ENCODE data around the gene CCL27. TPM values are rescaled to one million over a fixed set of nuclear protein-coding genes. Genes with fewer than 3 reads are reported as not detected.
A peak's percentile ranks its signal among the peaks of the same experiment; 100 is the strongest.

Gene CCL27
- total RNA-seq, 1 donor from 2014 or later: not detected

DNA sequence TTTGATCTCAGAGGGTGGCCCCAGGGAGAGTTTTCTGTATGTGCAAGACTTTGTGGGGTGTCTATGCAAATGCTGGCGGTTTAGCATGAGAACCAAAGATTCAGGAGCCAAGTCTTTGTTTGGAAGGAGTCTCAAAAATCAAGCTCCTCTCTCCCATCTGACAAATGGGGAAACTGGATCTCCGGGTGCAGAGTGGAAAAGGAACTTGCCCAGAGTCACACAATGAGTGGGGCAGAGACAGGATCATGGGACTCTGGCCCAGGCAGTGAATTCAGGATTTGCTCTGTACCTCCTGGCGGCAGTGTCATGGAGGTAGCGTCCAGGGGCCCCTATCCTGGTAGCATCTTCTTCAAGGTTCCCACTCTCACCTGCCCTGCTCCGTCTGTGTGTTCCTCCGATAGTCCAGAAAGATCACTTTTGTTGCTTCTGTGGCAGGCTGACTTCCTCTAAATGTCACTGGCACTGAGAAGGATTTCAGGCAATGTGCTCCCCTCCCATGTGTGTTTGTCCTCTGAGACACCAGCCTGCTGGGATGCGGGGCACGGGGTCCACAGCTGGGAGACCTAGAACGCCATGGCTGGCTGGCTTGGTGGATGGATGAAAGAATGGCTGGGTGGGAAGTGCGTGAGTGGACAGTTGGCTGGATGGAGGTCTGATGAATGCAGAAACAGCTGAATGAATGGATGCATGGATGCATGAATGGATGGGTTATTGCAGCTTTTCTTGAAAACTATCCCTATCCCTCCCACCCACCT, 25.0 kb upstream of the CCL27 start:
- TF ChIP-seq, protein P1, sequence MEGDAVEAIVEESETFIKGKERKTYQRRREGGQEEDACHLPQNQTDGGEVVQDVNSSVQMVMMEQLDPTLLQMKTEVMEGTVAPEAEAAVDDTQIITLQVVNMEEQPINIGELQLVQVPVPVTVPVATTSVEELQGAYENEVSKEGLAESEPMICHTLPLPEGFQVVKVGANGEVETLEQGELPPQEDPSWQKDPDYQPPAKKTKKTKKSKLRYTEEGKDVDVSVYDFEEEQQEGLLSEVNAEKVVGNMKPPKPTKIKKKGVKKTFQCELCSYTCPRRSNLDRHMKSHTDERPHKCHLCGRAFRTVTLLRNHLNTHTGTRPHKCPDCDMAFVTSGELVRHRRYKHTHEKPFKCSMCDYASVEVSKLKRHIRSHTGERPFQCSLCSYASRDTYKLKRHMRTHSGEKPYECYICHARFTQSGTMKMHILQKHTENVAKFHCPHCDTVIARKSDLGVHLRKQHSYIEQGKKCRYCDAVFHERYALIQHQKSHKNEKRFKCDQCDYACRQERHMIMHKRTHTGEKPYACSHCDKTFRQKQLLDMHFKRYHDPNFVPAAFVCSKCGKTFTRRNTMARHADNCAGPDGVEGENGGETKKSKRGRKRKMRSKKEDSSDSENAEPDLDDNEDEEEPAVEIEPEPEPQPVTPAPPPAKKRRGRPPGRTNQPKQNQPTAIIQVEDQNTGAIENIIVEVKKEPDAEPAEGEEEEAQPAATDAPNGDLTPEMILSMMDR (IDR thresholded peaks at IDR 0.05): no peak
- H3K36me3 Mint-ChIP-seq (ENCODE audit: low read depth): peaks cover 2% of the 10 kb centered on the region
- H3K4me3 Mint-ChIP-seq (ENCODE audit: unreplicated experiment): no peak overlapping the region
- no peaks in the 10 kb centered on the region for H3K9me3 Mint-ChIP-seq (ENCODE audit: low read depth)
- no peaks in the 10 kb centered on the region for H3K4me1 Mint-ChIP-seq (ENCODE audit: low read depth)
- no peak overlapping the region for H3K27ac Mint-ChIP-seq (ENCODE audit: unreplicated experiment)
- H3K27me3 Mint-ChIP-seq (ENCODE audit: low read depth): no peaks in the 10 kb centered on the region
- peak; percentile 59 for DNase-seq (ENCODE audit: low spot score)

DNA sequence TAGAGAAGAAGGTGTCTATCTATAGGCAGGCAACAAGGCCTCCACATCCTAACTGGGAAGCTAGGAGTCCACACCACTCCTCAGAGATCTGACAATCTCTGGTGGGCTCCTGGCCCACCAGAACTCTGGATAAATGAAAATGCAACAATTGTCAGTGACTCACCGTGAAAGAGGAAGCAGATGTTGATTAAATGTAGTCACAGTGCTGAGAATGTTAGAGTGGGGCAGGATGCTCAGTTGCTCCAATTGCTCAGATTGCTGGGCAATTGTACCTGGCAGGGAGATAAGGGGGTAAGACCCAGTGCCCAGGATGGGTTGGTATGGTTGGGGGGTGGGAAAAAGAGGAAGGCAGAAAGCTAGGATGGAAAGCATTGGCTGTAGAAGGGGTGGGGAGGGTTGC, 24.3 kb upstream of the CCL27 start:
- peak; percentile 2 for DNase-seq (ENCODE audit: low spot score)
- H3K4me3 Mint-ChIP-seq (ENCODE audit: unreplicated experiment): no peak overlapping the region
- peaks cover 4% of the 10 kb centered on the region for H3K36me3 Mint-ChIP-seq (ENCODE audit: low read depth)
- TF ChIP-seq, protein P1 (IDR thresholded peaks at IDR 0.05): no peak
- no peaks in the 10 kb centered on the region for H3K4me1 Mint-ChIP-seq (ENCODE audit: low read depth)
- no peak overlapping the region for H3K27ac Mint-ChIP-seq (ENCODE audit: unreplicated experiment)
- no peaks in the 10 kb centered on the region for H3K9me3 Mint-ChIP-seq (ENCODE audit: low read depth)
- no peaks in the 10 kb centered on the region for H3K27me3 Mint-ChIP-seq (ENCODE audit: low read depth)

DNA sequence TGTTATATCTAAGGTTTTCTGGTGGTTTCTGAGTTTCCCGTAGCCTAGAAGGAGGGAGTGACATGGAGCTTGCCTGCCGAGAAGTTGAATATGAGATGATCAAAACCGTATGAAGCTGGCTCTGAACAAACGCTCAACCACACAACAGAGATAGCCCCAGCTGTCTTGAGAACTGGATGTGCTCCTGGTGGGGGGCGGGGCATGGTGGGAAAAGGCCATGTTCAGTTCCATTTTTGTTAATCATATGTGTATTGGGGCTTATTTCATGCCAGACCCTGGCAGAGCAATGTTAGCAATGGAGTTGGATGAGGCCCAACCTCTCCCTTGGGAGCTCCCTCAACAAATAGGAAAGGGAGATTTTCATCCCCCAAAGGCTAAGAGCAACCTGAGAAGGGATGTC, 23.8 kb upstream of the CCL27 start:
- Mint-ChIP-seq H3K36me3 (ENCODE audit: low read depth) (peaks cover 7% of the 10 kb centered on the region), H3K27me3 (ENCODE audit: low read depth) (no peaks in the 10 kb centered on the region), H3K4me3 (ENCODE audit: unreplicated experiment) (no peak overlapping the region), H3K27ac (ENCODE audit: unreplicated experiment) (no peak overlapping the region), H3K4me1 (ENCODE audit: low read depth) (no peaks in the 10 kb centered on the region), H3K9me3 (ENCODE audit: low read depth) (no peaks in the 10 kb centered on the region)
- peak; percentile 15 for DNase-seq (ENCODE audit: low spot score)
- TF ChIP-seq, protein P1 (IDR thresholded peaks at IDR 0.05): no peak

DNA sequence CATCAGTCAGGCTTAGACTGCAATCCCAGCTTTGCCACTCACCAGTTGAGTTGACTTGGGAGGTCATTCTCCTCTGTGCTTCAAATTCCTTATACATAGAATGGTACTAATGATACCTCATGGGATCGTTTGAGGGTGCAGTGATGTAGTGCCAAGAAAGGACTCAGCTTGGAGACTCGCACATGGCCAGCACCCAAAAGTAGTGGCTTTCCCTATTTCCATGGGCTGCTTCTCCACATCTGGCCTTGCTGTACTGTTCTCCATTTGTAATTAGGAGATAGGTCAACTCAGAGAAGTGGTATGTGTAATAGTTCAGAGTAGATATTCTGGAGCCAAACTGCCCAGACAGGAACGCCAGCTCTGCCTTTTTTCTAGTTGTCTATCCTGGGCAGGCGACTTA, 23.1 kb upstream of the CCL27 start:
- H3K36me3 Mint-ChIP-seq (ENCODE audit: low read depth): peaks cover 12% of the 10 kb centered on the region
- H3K27me3 Mint-ChIP-seq (ENCODE audit: low read depth): no peaks in the 10 kb centered on the region
- H3K27ac Mint-ChIP-seq (ENCODE audit: unreplicated experiment): no peak overlapping the region
- TF ChIP-seq, protein P1 (IDR thresholded peaks at IDR 0.05): no peak
- H3K4me3 Mint-ChIP-seq (ENCODE audit: unreplicated experiment): no peak overlapping the region
- H3K4me1 Mint-ChIP-seq (ENCODE audit: low read depth): no peaks in the 10 kb centered on the region
- no peaks in the 10 kb centered on the region for H3K9me3 Mint-ChIP-seq (ENCODE audit: low read depth)
- peak; percentile 3 for DNase-seq (ENCODE audit: low spot score)

DNA sequence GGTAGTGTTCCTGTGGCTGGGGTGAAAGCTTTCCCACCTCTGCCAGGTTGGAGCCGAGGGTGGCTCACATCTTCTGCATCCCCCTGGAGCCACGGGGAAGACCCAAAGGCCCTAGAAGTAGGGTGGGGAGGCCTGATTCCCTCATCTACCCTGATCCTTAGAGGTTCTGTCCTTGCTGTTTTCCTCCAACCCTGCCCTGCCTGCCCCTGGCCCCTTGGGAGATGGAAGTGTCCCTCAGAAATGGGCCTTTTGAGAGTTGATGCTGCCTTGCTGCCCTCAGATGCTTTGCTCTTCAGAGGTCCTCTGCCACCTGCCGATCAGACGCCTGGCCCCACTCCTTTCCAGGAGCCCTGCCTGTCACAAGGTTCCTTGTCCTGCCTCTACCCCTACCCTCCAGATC, 22.4 kb upstream of the CCL27 start:
- H3K27me3 Mint-ChIP-seq (ENCODE audit: low read depth): no peaks in the 10 kb centered on the region
- TF ChIP-seq, protein P1 (IDR thresholded peaks at IDR 0.05): no peak
- DNase-seq (ENCODE audit: low spot score): peak; percentile 57
- no peaks in the 10 kb centered on the region for H3K4me1 Mint-ChIP-seq (ENCODE audit: low read depth)
- H3K36me3 Mint-ChIP-seq (ENCODE audit: low read depth): peaks cover 12% of the 10 kb centered on the region
- H3K4me3 Mint-ChIP-seq (ENCODE audit: unreplicated experiment): no peak overlapping the region
- H3K27ac Mint-ChIP-seq (ENCODE audit: unreplicated experiment): no peak overlapping the region
- H3K9me3 Mint-ChIP-seq (ENCODE audit: low read depth): no peaks in the 10 kb centered on the region
